Renal cortical epithelial cell (primary cell): ENCODE results near the gene CD248. TPM values are rescaled to one million over a fixed set of nuclear protein-coding genes. Genes with fewer than 3 reads are reported as not detected.
"Not testable (repeated sequence)": the region's sequence is repeated elsewhere in the genome, so short reads cannot be mapped to it uniquely, and the experiment has no call there.

Experiments
- DNase-seq: peaks from one replicate; pipeline ENCODE4 v3.0.0-alpha.2; 2011; ENCODE audit warnings: low read depth
- total RNA-seq: library from RNA; depleted of rRNA; stranded (reverse); fragments of >200 nt; gene quantifications from 2 replicates; pipeline ENCODE4 v1.2.3, GENCODE V29; 2014

Gene CD248
- total RNA-seq, 1 donor from 2014 or later = not detected

- no peak for DNase-seq
These were observed 27.1 kb downstream of the CD248 start for GRCh38 chr11:66289548-66290329.

GRCh38 chr11:66288671-66289547, 27.9 kb downstream of the CD248 start, which contains the start of gene YIF1A:
Gene YIF1A, minus strand, starts transcription at chr11:66289143. Its CDS starts 158 bp downstream, at chr11:66288985.
- DNase-seq = peak; percentile 98

GRCh38 chr11:66287889-66288670, 28.8 kb downstream of the CD248 start:
- DNase-seq = no peak

- DNase-seq = no peak
These were observed 29.5 kb downstream of the CD248 start for GRCh38 chr11:66287211-66287888.

GRCh38 chr11:66286699-66287098, 30.1 kb downstream of the CD248 start:
- DNase-seq = no peak

- no peak for DNase-seq
These were observed 31.4 kb downstream of the CD248 start for GRCh38 chr11:66285250-66285947.

GRCh38 chr11:66284526-66285078, 32.2 kb downstream of the CD248 start:
- no peak for DNase-seq

- no peak for DNase-seq
These were observed 33.3 kb downstream of the CD248 start for GRCh38 chr11:66283461-66284105.

GRCh38 chr11:66282468-66283455, 34.1 kb downstream of the CD248 start:
- peak; percentile 82 for DNase-seq

- DNase-seq = no peak
These were observed 34.9 kb downstream of the CD248 start for GRCh38 chr11:66281776-66282467.

GRCh38 chr11:66281001-66281400, 35.8 kb downstream of the CD248 start:
- DNase-seq = no peak

GRCh38 chr11:66280428-66280827, 36.4 kb downstream of the CD248 start:
- DNase-seq = no peak

GRCh38 chr11:66279092-66279734, 37.6 kb downstream of the CD248 start:
- no peak for DNase-seq

GRCh38 chr11:66278363-66279091, 38.3 kb downstream of the CD248 start:
- no peak for DNase-seq

- no peak for DNase-seq
These were observed 39.1 kb downstream of the CD248 start, which contains the start of gene CNIH2 for GRCh38 chr11:66277471-66278362. Gene CNIH2, plus strand, starts transcription at chr11:66278175. Its CDS starts 282 bp downstream, at chr11:66278457.

- DNase-seq = not testable (repeated sequence)
These were observed 39.8 kb downstream of the CD248 start for GRCh38 chr11:66277064-66277463.
